DND-41 (cell line): Measurements from ENCODE around the gene ASXL2.

Experiments used
- EZH2 ChIP-seq: IDR thresholded peaks from 3 replicates; pipeline ENCODE4 v1.6.1; 2012; ENCODE audit warnings: borderline replicate concordance, low read depth, mild to moderate bottlenecking, moderate library complexity, low read length, inconsistent platforms; ENCODE audit not compliant: severe bottlenecking
- TF ChIP-seq, protein P1 (sequence below): IDR thresholded peaks from 2 replicates; pipeline ENCODE4 v1.5.1; 2012; ENCODE audit warnings: borderline replicate concordance, low read length, moderate library complexity, mild to moderate bottlenecking; ENCODE audit not compliant: poor library complexity, severe bottlenecking; ENCODE audit errors: extremely low read depth

DNA sequence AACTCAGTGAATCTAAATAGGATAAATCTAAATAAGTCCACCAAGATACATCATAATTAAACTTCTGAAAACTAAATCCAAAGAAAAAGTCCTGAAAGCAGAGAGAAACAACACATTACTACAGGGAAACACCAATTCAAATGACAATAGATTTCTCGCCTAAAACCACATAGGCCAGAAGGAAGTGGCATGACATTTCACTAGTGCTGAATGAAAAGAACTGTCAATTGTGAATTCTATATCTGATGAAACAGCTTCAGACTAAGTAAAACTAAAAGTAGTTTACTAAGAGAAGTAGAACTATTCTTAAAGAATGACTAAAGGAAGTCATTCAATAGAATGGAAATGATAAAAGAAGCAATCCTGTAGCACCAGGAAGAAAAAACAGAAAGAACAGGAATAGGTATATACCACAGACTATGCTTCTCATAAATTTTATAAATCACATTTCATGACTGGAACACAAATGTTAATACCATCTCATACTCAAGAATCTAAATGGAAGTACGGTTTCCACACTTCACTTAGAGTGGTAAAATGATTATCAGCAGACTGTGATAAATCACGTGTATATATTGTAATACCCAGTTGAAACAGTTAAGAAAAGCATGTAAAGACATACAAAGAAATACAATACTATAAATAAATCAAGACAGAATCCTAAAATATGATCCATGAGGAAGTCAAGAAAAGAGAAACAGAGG, 46.4 kb downstream of the ASXL2 start:
- TF ChIP-seq, protein P1, sequence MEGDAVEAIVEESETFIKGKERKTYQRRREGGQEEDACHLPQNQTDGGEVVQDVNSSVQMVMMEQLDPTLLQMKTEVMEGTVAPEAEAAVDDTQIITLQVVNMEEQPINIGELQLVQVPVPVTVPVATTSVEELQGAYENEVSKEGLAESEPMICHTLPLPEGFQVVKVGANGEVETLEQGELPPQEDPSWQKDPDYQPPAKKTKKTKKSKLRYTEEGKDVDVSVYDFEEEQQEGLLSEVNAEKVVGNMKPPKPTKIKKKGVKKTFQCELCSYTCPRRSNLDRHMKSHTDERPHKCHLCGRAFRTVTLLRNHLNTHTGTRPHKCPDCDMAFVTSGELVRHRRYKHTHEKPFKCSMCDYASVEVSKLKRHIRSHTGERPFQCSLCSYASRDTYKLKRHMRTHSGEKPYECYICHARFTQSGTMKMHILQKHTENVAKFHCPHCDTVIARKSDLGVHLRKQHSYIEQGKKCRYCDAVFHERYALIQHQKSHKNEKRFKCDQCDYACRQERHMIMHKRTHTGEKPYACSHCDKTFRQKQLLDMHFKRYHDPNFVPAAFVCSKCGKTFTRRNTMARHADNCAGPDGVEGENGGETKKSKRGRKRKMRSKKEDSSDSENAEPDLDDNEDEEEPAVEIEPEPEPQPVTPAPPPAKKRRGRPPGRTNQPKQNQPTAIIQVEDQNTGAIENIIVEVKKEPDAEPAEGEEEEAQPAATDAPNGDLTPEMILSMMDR = no peak
- no peak for TF ChIP-seq EZH2
